GM08714 (cell line): ENCODE measurements around the gene MIOS.

Source experiments
- H3K4me3 ChIP-seq: fragments of 200-500 bp; sonication (Bioruptor generic); 2 replicates; pipeline ENCODE4 v1.5.1; 2014; ENCODE audit warnings: mild to moderate bottlenecking, low read length, inconsistent platforms
- ZNF274 ChIP-seq: IDR thresholded peaks from 2 replicates; pipeline ENCODE4 v1.6.1; 2012; ENCODE audit warnings: mild to moderate bottlenecking, low read depth, low read length

MIOS gene

GRCh38 chr7:7564323-7564780, 2.3 kb upstream of the MIOS start:
- TF ChIP-seq ZNF274 = no peak
- no peak overlapping the region for H3K4me3 ChIP-seq

- H3K4me3 ChIP-seq = no peak overlapping the region
Measured at GRCh38 chr7:7565018-7565680, 1.5 kb upstream of the MIOS start.

GRCh38 chr7:7565746-7566650, 686 bp upstream of the MIOS start:
- no peak for TF ChIP-seq ZNF274

More at GRCh38 chr7:7565018-7565680, 1.5 kb upstream of the MIOS start:
- TF ChIP-seq ZNF274 = no peak

GRCh38 chr7:7567898-7568531, 1.3 kb downstream of the MIOS start:
- H3K4me3 ChIP-seq = peak overlapping the region; percentile 99
- no peak for TF ChIP-seq ZNF274

More at GRCh38 chr7:7565746-7566650, 686 bp upstream of the MIOS start:
- peak overlapping the region; percentile 99; the same call in 1 of the 2 replicates for H3K4me3 ChIP-seq

- H3K4me3 ChIP-seq = peak overlapping the region; percentile 99
- TF ChIP-seq ZNF274 = no peak
Measured at GRCh38 chr7:7568553-7568952, 1.9 kb downstream of the MIOS start.

- no peak for TF ChIP-seq ZNF274
- H3K4me3 ChIP-seq = peak overlapping the region; percentile 99
Measured at GRCh38 chr7:7569081-7569527, 2.4 kb downstream of the MIOS start.

GRCh38 chr7:7569615-7570014, 2.9 kb downstream of the MIOS start:
- peak overlapping the region; percentile 99 for H3K4me3 ChIP-seq
- TF ChIP-seq ZNF274 = no peak

- H3K4me3 ChIP-seq = no peak overlapping the region
- TF ChIP-seq ZNF274 = no peak
Measured at GRCh38 chr7:7570584-7570983, 3.9 kb downstream of the MIOS start.

GRCh38 chr7:7573701-7574100, 7.0 kb downstream of the MIOS start:
- TF ChIP-seq ZNF274 = no peak
- no peak overlapping the region for H3K4me3 ChIP-seq

GRCh38 chr7:7576344-7576743, 9.7 kb downstream of the MIOS start:
- TF ChIP-seq ZNF274 = no peak
- no peak overlapping the region for H3K4me3 ChIP-seq

- no peak overlapping the region for H3K4me3 ChIP-seq
- no peak for TF ChIP-seq ZNF274
Measured at GRCh38 chr7:7577888-7578287, 11.2 kb downstream of the MIOS start.

- H3K4me3 ChIP-seq = no peak overlapping the region
- TF ChIP-seq ZNF274 = no peak
Measured at GRCh38 chr7:7579638-7580037, 13.0 kb downstream of the MIOS start.

- TF ChIP-seq ZNF274 = no peak
- no peak overlapping the region for H3K4me3 ChIP-seq
Measured at GRCh38 chr7:7581531-7582179, 15.0 kb downstream of the MIOS start.

- TF ChIP-seq ZNF274 = no peak
- H3K4me3 ChIP-seq = no peak overlapping the region
Measured at GRCh38 chr7:7582596-7582995, 15.9 kb downstream of the MIOS start.
